Glomerular endothelial cell (primary cell): ENCODE data around the gene TRIM75. TPM values are rescaled to one million over a fixed set of nuclear protein-coding genes. Genes with fewer than 3 reads are reported as not detected.
"Not testable (repeated sequence)": the region's sequence is repeated elsewhere in the genome, so short reads cannot be mapped to it uniquely, and the experiment has no call there.

Experiments
- DNase-seq: peaks from one replicate; pipeline ENCODE4 v3.0.0-alpha.2; 2011; ENCODE audit warnings: low read depth, low spot score; ENCODE audit errors: extremely low read depth
- total RNA-seq: library from RNA; depleted of rRNA; stranded (reverse); fragments of >200 nt; gene quantifications from 2 replicates; pipeline ENCODE4 v1.2.3, GENCODE V29; 2015

TRIM75 gene
- not detected in 2 replicates for total RNA-seq

GRCh38 chr4:165053645-165054044 is at the start of gene TRIM75:
TRIM75 (plus strand) TSS chr4:165053866; CDS start chr4:165059148, 5,282 bp downstream.
- no peak for DNase-seq

- DNase-seq, result no peak
Measured at GRCh38 chr4:165005352-165005925, 48.2 kb upstream of the TRIM75 start.

GRCh38 chr4:165006456-165006855 is 47.2 kb upstream of the TRIM75 start:
- no peak for DNase-seq

- DNase-seq, result no peak
Measured at GRCh38 chr4:165006886-165007285, 46.8 kb upstream of the TRIM75 start.

- no peak for DNase-seq
Measured at GRCh38 chr4:165009493-165010227, 44.0 kb upstream of the TRIM75 start.

GRCh38 chr4:165010487-165010886 is 43.2 kb upstream of the TRIM75 start:
- DNase-seq, result no peak

GRCh38 chr4:165010991-165011390 is 42.7 kb upstream of the TRIM75 start:
- DNase-seq, result no peak

- no peak for DNase-seq
Measured at GRCh38 chr4:165011403-165011802, 42.3 kb upstream of the TRIM75 start.

GRCh38 chr4:165013691-165014090 is 40.0 kb upstream of the TRIM75 start:
- no peak for DNase-seq

GRCh38 chr4:165016971-165017370 is 36.7 kb upstream of the TRIM75 start:
- DNase-seq, result no peak

- not testable (repeated sequence) for DNase-seq
Measured at GRCh38 chr4:165019995-165020394, 33.7 kb upstream of the TRIM75 start.

GRCh38 chr4:165025782-165026181 is 27.9 kb upstream of the TRIM75 start:
- DNase-seq, result not testable (repeated sequence)

GRCh38 chr4:165027762-165028402 is 25.8 kb upstream of the TRIM75 start:
- DNase-seq, result no peak

GRCh38 chr4:165031436-165032211 is 22.0 kb upstream of the TRIM75 start, which contains the start of gene TRIM60:
TRIM60 (plus strand) TSS chr4:165031999; CDS start chr4:165040073, 8,074 bp downstream.
- no peak for DNase-seq

GRCh38 chr4:165048170-165048569 is 5.5 kb upstream of the TRIM75 start:
- no peak for DNase-seq

- DNase-seq, result no peak
Measured at GRCh38 chr4:165052627-165053026, 1.0 kb upstream of the TRIM75 start.

GRCh38 chr4:165055601-165056000 is 1.9 kb downstream of the TRIM75 start:
- DNase-seq, result no peak

GRCh38 chr4:165058666-165059065 is 5.0 kb downstream of the TRIM75 start:
- DNase-seq, result no peak

- no peak for DNase-seq
Measured at GRCh38 chr4:165059386-165059785, 5.7 kb downstream of the TRIM75 start.

GRCh38 chr4:165060938-165061337 is 7.3 kb downstream of the TRIM75 start:
- no peak for DNase-seq

- DNase-seq, result no peak
Measured at GRCh38 chr4:165070560-165070959, 16.9 kb downstream of the TRIM75 start.
